WI38 (cell line): ENCODE measurements around the gene RACK1.

ENCODE experiments used
- H3K4me3 ChIP-seq: 2 replicates; pipeline ENCODE4 v1.5.1; 2011; ENCODE audit warnings: low read depth, mild to moderate bottlenecking, control low read depth, low read length
- TF ChIP-seq, protein P1 (sequence below): IDR thresholded peaks from 2 replicates; pipeline ENCODE4 v1.5.1; 2012; ENCODE audit warnings: low read depth, mild to moderate bottlenecking, control low read depth, low read length

The RACK1 gene

DNA sequence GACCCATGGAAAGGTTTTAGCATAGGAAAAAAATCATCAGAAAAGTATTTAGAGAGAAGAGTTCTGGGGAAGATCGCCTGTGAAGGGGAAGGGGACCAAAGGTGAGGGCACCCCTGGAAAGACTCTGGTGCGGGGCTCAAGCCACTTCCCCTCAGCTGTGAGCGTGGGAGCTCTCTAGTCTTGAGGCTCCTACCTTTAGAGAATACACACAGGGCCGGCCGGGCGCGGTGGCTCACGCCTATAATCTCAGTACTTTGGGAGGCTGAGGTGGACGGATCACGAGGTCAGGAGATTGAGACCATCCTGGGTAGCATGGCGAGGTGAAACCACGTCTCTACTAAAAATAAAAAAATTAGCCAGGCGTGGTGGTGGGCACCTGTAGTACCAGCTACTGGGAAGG is 13.7 kb downstream of the RACK1 start:
- TF ChIP-seq, protein P1, sequence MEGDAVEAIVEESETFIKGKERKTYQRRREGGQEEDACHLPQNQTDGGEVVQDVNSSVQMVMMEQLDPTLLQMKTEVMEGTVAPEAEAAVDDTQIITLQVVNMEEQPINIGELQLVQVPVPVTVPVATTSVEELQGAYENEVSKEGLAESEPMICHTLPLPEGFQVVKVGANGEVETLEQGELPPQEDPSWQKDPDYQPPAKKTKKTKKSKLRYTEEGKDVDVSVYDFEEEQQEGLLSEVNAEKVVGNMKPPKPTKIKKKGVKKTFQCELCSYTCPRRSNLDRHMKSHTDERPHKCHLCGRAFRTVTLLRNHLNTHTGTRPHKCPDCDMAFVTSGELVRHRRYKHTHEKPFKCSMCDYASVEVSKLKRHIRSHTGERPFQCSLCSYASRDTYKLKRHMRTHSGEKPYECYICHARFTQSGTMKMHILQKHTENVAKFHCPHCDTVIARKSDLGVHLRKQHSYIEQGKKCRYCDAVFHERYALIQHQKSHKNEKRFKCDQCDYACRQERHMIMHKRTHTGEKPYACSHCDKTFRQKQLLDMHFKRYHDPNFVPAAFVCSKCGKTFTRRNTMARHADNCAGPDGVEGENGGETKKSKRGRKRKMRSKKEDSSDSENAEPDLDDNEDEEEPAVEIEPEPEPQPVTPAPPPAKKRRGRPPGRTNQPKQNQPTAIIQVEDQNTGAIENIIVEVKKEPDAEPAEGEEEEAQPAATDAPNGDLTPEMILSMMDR = no peak
- no peak overlapping the region for H3K4me3 ChIP-seq

DNA sequence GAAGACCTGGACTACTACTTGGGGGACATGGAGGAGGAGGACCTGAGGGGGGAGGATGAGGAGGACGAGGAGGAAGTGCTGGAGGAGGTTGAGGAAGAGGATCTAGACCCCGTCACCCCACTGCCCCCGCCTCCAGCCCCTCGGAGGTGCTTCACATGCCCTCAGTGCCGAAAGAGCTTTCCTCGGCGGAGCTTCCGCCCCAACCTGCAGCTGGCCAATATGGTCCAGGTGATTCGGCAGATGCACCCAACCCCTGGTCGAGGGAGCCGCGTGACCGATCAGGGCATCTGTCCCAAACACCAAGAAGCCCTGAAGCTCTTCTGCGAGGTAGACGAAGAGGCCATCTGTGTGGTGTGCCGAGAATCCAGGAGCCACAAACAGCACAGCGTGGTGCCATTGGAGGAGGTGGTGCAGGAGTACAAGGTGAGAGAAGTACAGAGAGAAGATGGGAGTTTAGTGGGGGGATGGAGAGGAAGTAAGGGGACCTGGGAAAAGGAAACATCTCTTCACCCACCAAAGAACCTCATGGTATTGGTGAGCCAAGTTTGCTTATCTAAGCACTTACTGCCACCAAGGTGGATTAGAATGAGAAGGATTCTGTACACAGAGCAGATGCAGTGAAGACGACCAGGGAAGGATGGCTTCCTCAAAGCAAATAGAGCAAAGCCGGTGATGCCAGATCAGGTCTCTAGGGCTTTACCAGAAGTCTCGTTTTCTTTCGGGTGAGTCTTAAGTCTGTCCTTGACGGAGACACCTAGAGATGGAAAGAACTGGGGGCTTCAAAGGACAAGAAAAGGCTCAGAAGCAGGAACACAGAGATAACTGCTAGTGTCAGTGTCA is 19.1 kb downstream of the RACK1 start:
- TF ChIP-seq, protein P1 = no peak
- peak overlapping the region; percentile 87 for H3K4me3 ChIP-seq

DNA sequence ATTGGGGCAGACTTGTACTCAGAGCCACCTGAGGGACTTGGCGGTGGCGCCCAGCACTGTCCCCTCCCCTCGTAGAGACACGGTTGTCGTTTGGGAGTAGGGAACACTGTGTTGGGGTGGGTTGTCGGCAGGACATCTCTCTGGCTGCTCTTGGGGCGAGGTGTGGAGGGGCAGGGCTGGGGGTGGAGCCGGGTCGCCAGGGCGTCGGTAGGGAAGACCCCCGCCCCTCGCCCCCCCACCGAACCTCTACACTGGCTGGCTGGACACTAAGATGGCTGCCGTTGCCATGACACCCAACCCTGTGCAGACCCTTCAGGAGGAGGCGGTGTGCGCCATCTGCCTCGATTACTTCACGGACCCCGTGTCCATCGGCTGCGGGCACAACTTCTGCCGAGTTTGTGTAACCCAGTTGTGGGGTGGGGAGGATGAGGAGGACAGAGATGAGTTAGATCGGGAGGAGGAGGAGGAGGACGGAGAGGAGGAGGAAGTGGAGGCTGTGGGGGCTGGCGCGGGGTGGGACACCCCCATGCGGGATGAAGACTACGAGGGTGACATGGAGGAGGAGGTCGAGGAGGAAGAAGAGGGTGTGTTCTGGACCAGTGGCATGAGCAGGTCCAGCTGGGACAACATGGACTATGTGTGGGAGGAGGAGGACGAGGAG is 19.8 kb downstream of the RACK1 start:
- H3K4me3 ChIP-seq = peak overlapping the region; percentile 87
- TF ChIP-seq, protein P1 = no peak

DNA sequence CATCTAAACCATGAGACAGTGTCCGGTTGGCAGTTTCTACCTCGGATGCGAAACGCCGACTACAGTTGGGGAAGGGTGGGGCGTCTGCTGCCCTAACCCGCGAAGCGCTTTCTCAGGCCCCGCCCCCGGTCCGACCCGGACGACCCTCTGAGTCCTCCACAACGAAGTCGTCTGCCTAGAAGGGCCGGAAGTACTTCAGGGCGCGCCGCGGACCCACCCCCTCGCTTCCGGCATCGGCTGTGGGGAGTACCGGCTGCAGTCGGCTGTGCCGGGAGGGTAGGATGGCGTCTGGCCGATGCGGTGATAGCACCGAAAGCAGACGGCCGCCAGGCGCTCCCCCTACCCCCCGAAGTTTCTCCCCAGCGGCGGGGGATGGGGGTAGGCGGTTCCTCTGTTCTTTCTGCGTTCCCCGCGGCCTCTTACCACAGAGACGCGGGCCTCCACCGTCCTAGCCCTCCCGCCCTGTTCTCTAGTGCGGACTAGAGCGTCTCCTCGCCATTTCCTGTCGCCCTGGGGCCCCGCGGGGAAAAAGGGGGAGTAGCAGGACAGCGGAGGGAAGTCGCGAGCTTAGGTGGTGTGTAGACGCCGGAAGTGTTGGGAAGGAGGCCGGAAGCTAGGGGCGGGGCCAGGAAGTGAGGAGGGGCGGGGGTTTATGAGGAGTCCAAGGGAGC is 20.5 kb downstream of the RACK1 start, which contains the start of gene TRIM41:
TRIM41 (plus strand) TSS at position 224 of the 671 bp plus-strand sequence. CDS start 719 bp downstream, outside the sequence.
- TF ChIP-seq, protein P1 = no peak
- peak within 1 kb of the TSS; percentile 87 for H3K4me3 ChIP-seq

DNA sequence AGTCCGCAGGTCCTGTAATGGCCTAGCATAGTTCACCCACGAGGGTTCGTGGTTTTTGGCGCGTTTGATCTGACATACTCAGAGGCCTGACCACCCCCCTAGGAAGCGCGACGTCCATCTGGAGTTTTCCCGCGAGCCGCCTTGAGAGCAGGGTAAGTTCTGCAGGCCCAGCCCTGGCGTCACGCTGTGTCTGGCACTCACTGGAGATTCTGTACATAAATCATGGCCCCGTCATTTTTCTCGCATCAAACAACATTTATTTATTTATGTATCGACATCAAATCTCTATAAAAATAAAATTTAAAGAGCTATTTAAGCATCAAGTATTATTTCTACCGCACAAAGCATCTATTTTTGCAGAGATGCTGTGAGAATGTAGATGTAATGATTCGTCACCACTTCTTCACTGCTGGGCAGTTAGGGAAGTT is 21.1 kb downstream of the RACK1 start:
- peak overlapping the region; percentile 87 for H3K4me3 ChIP-seq
- TF ChIP-seq, protein P1 = no peak

DNA sequence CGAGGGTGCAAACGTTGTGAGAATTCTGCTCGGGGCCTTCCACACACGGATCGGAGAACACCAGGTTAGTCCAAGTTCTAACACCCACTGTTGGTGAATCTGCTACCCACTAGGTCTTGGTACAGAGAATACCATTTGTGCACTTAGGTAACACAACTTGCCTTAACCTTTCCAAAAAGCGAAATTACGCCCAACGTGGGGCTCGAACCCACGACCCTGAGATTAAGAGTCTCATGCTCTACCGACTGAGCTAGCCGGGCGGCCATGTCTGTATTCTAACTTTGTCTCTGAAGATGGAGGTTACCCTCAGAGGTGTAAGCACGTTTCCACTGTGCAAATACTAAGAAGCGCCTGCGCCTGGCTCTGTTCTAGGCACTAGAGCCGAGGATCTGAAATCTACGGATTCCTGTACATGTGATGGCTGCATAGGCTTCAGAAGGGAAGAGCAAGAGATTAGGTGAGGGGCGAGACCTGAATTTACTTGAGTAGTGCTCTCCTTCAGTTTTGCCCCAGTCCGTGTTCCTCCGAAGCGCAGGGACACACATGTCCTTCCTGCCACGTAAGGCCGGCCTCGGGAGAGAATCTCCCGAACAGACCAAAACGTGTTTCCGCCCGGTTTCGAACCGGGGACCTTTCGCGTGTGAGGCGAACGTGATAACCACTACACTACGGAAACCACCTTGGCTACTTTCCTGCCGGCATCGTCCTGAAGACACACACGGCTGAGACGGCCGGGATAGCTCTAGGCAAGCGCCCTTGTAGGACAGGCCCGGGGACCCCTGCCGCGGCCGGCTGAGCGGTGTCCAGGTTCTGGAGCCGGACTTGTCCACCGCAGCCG is 21.7 kb downstream of the RACK1 start:
- peak overlapping the region; percentile 87 for H3K4me3 ChIP-seq
- TF ChIP-seq, protein P1 = no peak
